Gastroesophageal sphincter (tissue), 4 donors: ENCODE measurements around the gene EEF2. TPM values are rescaled to one million over a fixed set of nuclear protein-coding genes. Genes with fewer than 3 reads are reported as not detected.
"Not testable (repeated sequence)": the region's sequence is repeated elsewhere in the genome, so short reads cannot be mapped to it uniquely, and the experiment has no call there.

Source experiments
- ATAC-seq: fragments of 150-250 bp; one replicate; pipeline ENCODE4 v1.9.1; 2016; ENCODE audit warnings: mild to moderate bottlenecking, moderate library complexity
- H3K27ac ChIP-seq, 4 donors: fragments of 200-600 bp; sonication (generic) in 3 of 4; 1 replicate in 3 of 4; 2 replicates in 1 of 4; pipeline ENCODE4 v1.5.1; 2016 to 2019
- H3K27me3 ChIP-seq: fragments of 200-600 bp; sonication (generic); one replicate; pipeline ENCODE4 v1.5.1; 2019
- H3K36me3 ChIP-seq, 2 donors: fragments of 200-600 bp; sonication (generic); one replicate each; pipeline ENCODE4 v1.5.1; 2019; ENCODE audit warnings: control low read depth in 1 of 2
- H3K4me1 ChIP-seq, 3 donors: fragments of 200-600 bp; sonication (generic); 1 replicate in 2 of 3; 2 replicates in 1 of 3; pipeline ENCODE4 v1.5.1; 2016 to 2019; ENCODE audit warnings: control low read depth in 2 of 3
- H3K4me3 ChIP-seq, 2 donors: fragments of 200-600 bp; sonication (generic); one replicate each; pipeline ENCODE4 v1.5.1; 2019; ENCODE audit warnings: mild to moderate bottlenecking in 1 of 2, moderate library complexity in 1 of 2
- H3K9me3 ChIP-seq, 3 donors: fragments of 200-600 bp; sonication (generic); one replicate each; pipeline ENCODE4 v1.5.1; 2017 to 2019; ENCODE audit warnings: control low read depth in 2 of 3
- CTCF ChIP-seq, 4 experiments: fragments of 200-600 bp in 2 of 4; fragments of 450-650 bp in 2 of 4; sonication (generic) in 1 of 4; IDR thresholded peaks; one replicate each; pipeline ENCODE4 v1.5.1; 2017 to 2019; ENCODE audit warnings: antibody characterized with exemption in 4 of 4, mild to moderate bottlenecking in 2 of 4, moderate library complexity in 2 of 4
- EP300 ChIP-seq: sonication (generic); formaldehyde crosslinking; IDR thresholded peaks from one replicate; pipeline ENCODE4 v1.6.1; 2017; ENCODE audit warnings: antibody characterized with exemption, mild to moderate bottlenecking
- POLR2A ChIP-seq, 2 donors: fragments of 450-650 bp; IDR thresholded peaks; one replicate each; pipeline ENCODE4 v1.6.1; 2017; ENCODE audit warnings: antibody characterized with exemption in 2 of 2, mild to moderate bottlenecking in 2 of 2, moderate library complexity in 1 of 2
- POLR2AphosphoS5 ChIP-seq: sonication (generic); formaldehyde crosslinking; IDR thresholded peaks from one replicate; pipeline ENCODE4 v1.6.1; 2017; ENCODE audit warnings: antibody characterized with exemption
- WGBS, 2 donors: methylation state at CpG; one replicate each; pipeline ENCODE4 v1.1.5; 2018; ENCODE audit warnings: low coverage in 1 of 2; 5-methylcytosine and 5-hydroxymethylcytosine counted together
- total RNA-seq, 4 donors: library from RNA; depleted of rRNA; stranded (reverse); fragments of >200 nt; gene quantifications; one replicate each; pipeline ENCODE4 v1.1.0, GENCODE V29; 2016

EEF2 gene
- total RNA-seq, 4 donors from 2014 or later: 2,212 to 2,463 (median 2,311) TPM

DNA sequence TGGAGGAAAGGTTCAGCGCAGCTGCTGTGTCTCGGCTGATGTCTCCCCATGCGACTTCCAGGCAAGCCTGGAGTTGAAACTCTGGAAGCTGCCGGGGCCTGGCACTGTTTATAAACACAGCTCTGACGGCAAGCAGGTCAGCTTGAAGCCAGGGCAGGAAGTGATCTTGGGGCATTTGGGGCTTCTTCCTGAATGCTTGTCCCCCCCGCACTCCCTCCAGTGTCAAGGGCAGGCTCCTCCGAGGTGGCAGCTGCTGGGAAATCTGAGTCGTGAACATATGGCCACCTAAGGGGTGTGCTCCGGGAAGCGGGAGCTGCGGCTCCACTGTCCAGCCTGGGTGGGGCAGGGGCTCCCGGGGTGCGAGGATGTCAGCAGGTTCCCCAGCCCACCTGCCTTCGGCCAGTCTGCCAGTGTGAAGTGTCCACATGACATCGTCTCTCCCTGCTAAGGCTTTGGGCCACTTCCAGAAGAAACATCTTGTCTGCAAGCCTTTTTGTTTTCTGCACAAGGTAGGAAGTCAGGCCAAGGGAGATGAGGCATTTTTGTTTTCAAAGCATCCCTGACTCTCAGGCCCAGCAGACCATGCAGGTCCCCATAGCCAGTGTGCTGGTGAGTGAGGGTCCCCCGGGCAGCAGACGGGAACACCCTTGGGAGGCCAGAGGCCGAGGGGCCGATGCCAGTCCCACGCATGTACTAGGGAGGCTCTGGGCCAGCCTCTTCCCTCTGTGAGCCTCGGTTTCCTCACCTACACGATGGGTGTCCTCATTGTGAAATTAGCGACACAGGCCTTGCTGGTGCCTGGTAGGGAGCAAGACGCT, 24.9 kb upstream of the EEF2 start:
- WGBS, 2 donors: no CpG with 5 or more reads among the region's 24 CpGs
- Histone ChIP-seq H3K27ac (peak overlapping the region; percentile 2 to 97 (median 82)), H3K4me3 (peak overlapping the region in 1 of 2 donors; percentile 27), H3K36me3 (peaks cover 0 to 24% of the 10 kb centered on the region in 2 donors), H3K4me1 (peaks cover 0 to 84% (median 48%) of the 10 kb centered on the region in 3 donors), H3K27me3 (no peaks in the 10 kb centered on the region), H3K9me3 (no peaks in the 10 kb centered on the region)
- ATAC-seq: no peak
- TF ChIP-seq POLR2AphosphoS5: peak; percentile 84
- TF ChIP-seq EP300: no peak
- TF ChIP-seq POLR2A (IDR thresholded peaks at IDR 0.05): peak in 1 of 2 donors; percentile 14
- no peak for TF ChIP-seq CTCF (IDR thresholded peaks at IDR 0.05)

DNA sequence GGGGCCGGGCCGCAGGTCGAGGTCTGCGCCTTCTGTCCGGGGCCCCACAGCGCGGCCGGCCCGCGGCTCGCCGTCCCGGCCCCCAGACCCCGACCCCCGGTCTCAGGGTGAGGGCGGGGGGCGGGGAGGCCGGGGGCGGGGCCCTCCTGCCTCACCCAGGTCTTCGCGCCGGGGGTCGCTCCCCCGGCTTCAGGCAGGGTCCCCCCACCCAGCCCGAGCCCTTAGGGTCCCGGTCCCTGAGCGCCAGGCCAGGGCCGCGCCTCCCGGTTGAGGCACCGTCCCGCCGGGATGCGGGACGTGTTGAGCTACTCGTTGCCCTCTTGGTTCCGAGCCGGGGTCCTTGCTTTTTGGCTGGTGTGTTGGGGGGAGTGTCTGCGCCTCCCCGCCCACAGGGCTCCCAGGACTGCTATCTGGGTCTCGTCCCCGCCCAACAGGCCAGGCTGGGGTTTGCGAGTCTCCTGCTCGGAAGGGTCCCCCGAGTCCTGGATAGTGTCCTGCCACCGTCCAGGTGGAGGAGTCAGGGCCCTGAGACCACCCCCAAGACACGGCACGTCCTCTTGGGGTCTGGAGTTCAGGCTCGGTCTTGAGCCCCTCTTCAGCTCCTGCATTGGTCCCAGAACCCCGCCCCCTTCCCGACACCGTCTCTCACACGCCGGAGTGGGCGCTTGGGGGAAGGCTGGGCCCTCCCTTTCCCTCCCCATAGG, 22.7 kb upstream of the EEF2 start:
- Histone ChIP-seq H3K27ac (peak overlapping the region; percentile 78 to 97 (median 94)), H3K27me3 (no peaks in the 10 kb centered on the region), H3K36me3 (peaks cover 0 to 8% of the 10 kb centered on the region in 2 donors), H3K4me1 (peaks cover 0 to 61% (median 40%) of the 10 kb centered on the region in 3 donors), H3K9me3 (no peaks in the 10 kb centered on the region), H3K4me3 (peak overlapping the region; percentile 84 to 100)
- TF ChIP-seq EP300 (no peak), POLR2AphosphoS5 (no peak), POLR2A (IDR thresholded peaks at IDR 0.05) (no peak), CTCF (IDR thresholded peaks at IDR 0.05) (no peak)
- ATAC-seq: no peak
- WGBS, 2 donors: 0 to 1% methylated on average over 11 to 13 of the region's 55 CpGs

- no peak for TF ChIP-seq EP300
- TF ChIP-seq CTCF (IDR thresholded peaks at IDR 0.05): peak in 3 of 4 experiments; percentile 10 to 35 (median 20)
- TF ChIP-seq POLR2AphosphoS5: peak; percentile 36
- TF ChIP-seq POLR2A (IDR thresholded peaks at IDR 0.05): peak; percentile 38 to 42
- peaks cover 0 to 54% (median 35%) of the 10 kb centered on the region in 3 donors for H3K4me1 ChIP-seq
Observed at GRCh38 chr19:4007021-4007835, 22.0 kb upstream of the EEF2 start, which contains the start of gene PIAS4. Gene PIAS4, plus strand, starts transcription at chr19:4007736. Its CDS starts 25 bp downstream, at chr19:4007761.

GRCh38 chr19:4005436-4005835, 20.2 kb upstream of the EEF2 start:
- WGBS, 2 donors: 86 to 100% methylated on average over 1 to 9 of the region's 9 CpGs
- not testable (repeated sequence) for H3K27me3 ChIP-seq, ATAC-seq, H3K27ac ChIP-seq, H3K9me3 ChIP-seq, H3K36me3 ChIP-seq, H3K4me3 ChIP-seq
- H3K4me1 ChIP-seq: peaks cover 0 to 38% (median 26%) of the 10 kb centered on the region in 3 donors

More at GRCh38 chr19:4007021-4007835, 22.0 kb upstream of the EEF2 start, which contains the start of gene PIAS4:
- Histone ChIP-seq H3K27me3 (no peaks in the 10 kb centered on the region), H3K36me3 (peaks cover 0 to 6% of the 10 kb centered on the region in 2 donors), H3K27ac (peak within 1 kb of the TSS; percentile 78 to 97 (median 94)), H3K4me3 (peak within 1 kb of the TSS; percentile 84 to 100), H3K9me3 (no peaks in the 10 kb centered on the region)
- peak; percentile 97 for ATAC-seq
- WGBS, 2 donors: 0% methylated on average over 1 to 2 of the region's 91 CpGs

GRCh38 chr19:4000798-4001197, 15.5 kb upstream of the EEF2 start:
- H3K36me3 ChIP-seq, H3K9me3 ChIP-seq, H3K4me1 ChIP-seq, H3K27me3 ChIP-seq, ATAC-seq, H3K27ac ChIP-seq, H3K4me3 ChIP-seq: not testable (repeated sequence)
- 95 to 100% methylated on average over 1 to 4 of the region's 5 CpGs for WGBS, 2 donors

GRCh38 chr19:3998667-3999412, 13.6 kb upstream of the EEF2 start:
- not testable (repeated sequence) for H3K27me3 ChIP-seq, H3K27ac ChIP-seq, H3K36me3 ChIP-seq, ATAC-seq, H3K9me3 ChIP-seq, H3K4me1 ChIP-seq, H3K4me3 ChIP-seq
- 67 to 82% methylated on average over 3 to 5 of the region's 29 CpGs for WGBS, 2 donors
